ENCODE data around the gene TMEM225B. TPM values are rescaled to one million over a fixed set of nuclear protein-coding genes. Genes with fewer than 3 reads are reported as not detected.

TMEM225B gene
- total RNA-seq, 1 experiment from 2014 or later = 3.1 TPM

- ChIA-PET CTCF (no interaction called here), POLR2A (no interaction called here), RAD21 (ENCODE audit: low non-redundant PET in 1 of 2, low total read pairs in 2 of 2, uncharacterized antibody in 2 of 2, unreplicated experiment in 2 of 2) (no interaction called here)
- Histone ChIP-seq H3K79me2 (ENCODE audit: insufficient read depth, low read length) (peaks cover 23% of the 10 kb centered on the region), H3K9ac (ENCODE audit: low read length) (no peak overlapping the region), H3K4me3 (replicated peaks in 1 of 2; ENCODE audit: low read depth in 1 of 2, low read length in 2 of 2) (no peak overlapping the region), H3K4me2 (ENCODE audit: low read length) (no peak overlapping the region), H3K4me1 (ENCODE audit: control insufficient read depth in 1 of 2, insufficient read depth in 2 of 2, low read length in 2 of 2) (no peaks in the 10 kb centered on the region), H3K9me3 (ENCODE audit: control insufficient read depth in 1 of 2, insufficient read depth in 1 of 2, low read depth in 1 of 2, low read length in 2 of 2) (no peaks in the 10 kb centered on the region), H3K27ac (ENCODE audit: low read depth, low read length) (no peak overlapping the region), H2AFZ (ENCODE audit: low read depth, low read length, poor library complexity, severe bottlenecking) (no peak overlapping the region), H3K27me3 (ENCODE audit: insufficient read depth, low read length) (no peaks in the 10 kb centered on the region), H3K9me2 (ENCODE audit: insufficient read depth) (no peaks in the 10 kb centered on the region), H4K20me1 (ENCODE audit: insufficient read depth) (no peaks in the 10 kb centered on the region), H3K36me3 (ENCODE audit: control insufficient read depth in 1 of 2, insufficient read depth in 2 of 2, low read length in 2 of 2) (peaks cover 52 to 61% of the 10 kb centered on the region in 2 experiments; a peak in 3 of 4 replicates)
- TF ChIP-seq SRF (IDR thresholded peaks at IDR 0.05; ENCODE audit: low read depth) (no peak), ZFX (IDR thresholded peaks at IDR 0.05) (no peak), TCF7L2 (IDR thresholded peaks at IDR 0.05; ENCODE audit: borderline replicate concordance, extremely low read depth, insufficient read depth, insufficient read length) (no peak), ZBTB33 (IDR thresholded peaks at IDR 0.05; ENCODE audit: extremely low read depth, insufficient replicate concordance, low read length) (no peak), EZH2 (IDR thresholded peaks at IDR 0.05) (no peak), EGR1 (IDR thresholded peaks at IDR 0.05; ENCODE audit: low read depth) (no peak), ZNF274 (IDR thresholded peaks at IDR 0.05; ENCODE audit: low read depth, low read length) (no peak), RAD21 (IDR thresholded peaks at IDR 0.05; ENCODE audit: low read depth) (no peak), POLR2A (IDR thresholded peaks at IDR 0.05; ENCODE audit: borderline replicate concordance, extremely low read depth, insufficient read depth, insufficient read length) (no peak), ELF1 (IDR thresholded peaks at IDR 0.05; ENCODE audit: borderline replicate concordance, low read depth) (no peak), REST (IDR thresholded peaks at IDR 0.05; ENCODE audit: low read depth) (no peak), EZH2phosphoT487 (IDR thresholded peaks at IDR 0.05; ENCODE audit: borderline replicate concordance) (no peak), FOSL1 (IDR thresholded peaks at IDR 0.05; ENCODE audit: low read depth) (no peak), SP1 (IDR thresholded peaks at IDR 0.05; ENCODE audit: low read depth) (no peak), CTCF (IDR thresholded peaks at IDR 0.05 in 2 of 3, conservative IDR thresholded peaks at IDR 0.05 in 1 of 3; ENCODE audit: borderline replicate concordance in 1 of 3, insufficient read depth in 1 of 3, low read depth in 2 of 3, low read length in 2 of 3) (no peak), JUND (IDR thresholded peaks at IDR 0.05) (no peak)
- intact Hi-C loops (cut with micrococcal nuclease) = no loop called here
- BruUV-seq (replicated peaks) = no TSS peak
- DNase-seq (ENCODE audit: low read depth, low spot score) = no peak
- ATAC-seq = no peak
These were observed 27.3 kb downstream of the TMEM225B start for GRCh38 chr7:99625321-99625720.
